Measurements from ENCODE around the gene CCDC9B.

CCDC9B gene

GRCh38 chr15:40303576-40303975 lies 37.2 kb downstream of the CCDC9B start:
- H3K27ac ChIP-seq, result no peak overlapping the region
- TF ChIP-seq ZFX (IDR thresholded peaks at IDR 0.05; ENCODE audit: borderline replicate concordance) (no peak), CTCF (IDR thresholded peaks at IDR 0.05) (no peak)

- TF ChIP-seq ZFX (IDR thresholded peaks at IDR 0.05; ENCODE audit: borderline replicate concordance), result no peak
- no peak for TF ChIP-seq CTCF (IDR thresholded peaks at IDR 0.05)
- H3K27ac ChIP-seq, result no peak overlapping the region
These were observed 37.8 kb downstream of the CCDC9B start for GRCh38 chr15:40302981-40303380.

GRCh38 chr15:40302288-40302886 lies 38.4 kb downstream of the CCDC9B start:
- no peak for TF ChIP-seq ZFX (IDR thresholded peaks at IDR 0.05; ENCODE audit: borderline replicate concordance)
- TF ChIP-seq CTCF (IDR thresholded peaks at IDR 0.05), result no peak
- H3K27ac ChIP-seq, result no peak overlapping the region

GRCh38 chr15:40301467-40302179 lies 39.1 kb downstream of the CCDC9B start:
- H3K27ac ChIP-seq, result no peak overlapping the region
- no peak for TF ChIP-seq ZFX (IDR thresholded peaks at IDR 0.05; ENCODE audit: borderline replicate concordance)
- TF ChIP-seq CTCF (IDR thresholded peaks at IDR 0.05), result no peak

GRCh38 chr15:40300771-40301170 lies 40.0 kb downstream of the CCDC9B start:
- TF ChIP-seq ZFX (IDR thresholded peaks at IDR 0.05; ENCODE audit: borderline replicate concordance) (no peak), CTCF (IDR thresholded peaks at IDR 0.05) (no peak)
- H3K27ac ChIP-seq, result no peak overlapping the region

- H3K27ac ChIP-seq, result no peak overlapping the region
- TF ChIP-seq ZFX (IDR thresholded peaks at IDR 0.05; ENCODE audit: borderline replicate concordance), result no peak
- no peak for TF ChIP-seq CTCF (IDR thresholded peaks at IDR 0.05)
These were observed 40.4 kb downstream of the CCDC9B start for GRCh38 chr15:40300367-40300766.

- H3K27ac ChIP-seq, result no peak overlapping the region
- TF ChIP-seq ZFX (IDR thresholded peaks at IDR 0.05; ENCODE audit: borderline replicate concordance) (no peak), CTCF (IDR thresholded peaks at IDR 0.05) (no peak)
These were observed 42.4 kb downstream of the CCDC9B start for GRCh38 chr15:40298216-40298935.

Data from 22Rv1 (cell line).